ENCODE measurements around the gene SCIMP.
"Not testable (repeated sequence)": the region's sequence is repeated elsewhere in the genome, so short reads cannot be mapped to it uniquely, and the experiment has no call there.

The SCIMP gene

DNA sequence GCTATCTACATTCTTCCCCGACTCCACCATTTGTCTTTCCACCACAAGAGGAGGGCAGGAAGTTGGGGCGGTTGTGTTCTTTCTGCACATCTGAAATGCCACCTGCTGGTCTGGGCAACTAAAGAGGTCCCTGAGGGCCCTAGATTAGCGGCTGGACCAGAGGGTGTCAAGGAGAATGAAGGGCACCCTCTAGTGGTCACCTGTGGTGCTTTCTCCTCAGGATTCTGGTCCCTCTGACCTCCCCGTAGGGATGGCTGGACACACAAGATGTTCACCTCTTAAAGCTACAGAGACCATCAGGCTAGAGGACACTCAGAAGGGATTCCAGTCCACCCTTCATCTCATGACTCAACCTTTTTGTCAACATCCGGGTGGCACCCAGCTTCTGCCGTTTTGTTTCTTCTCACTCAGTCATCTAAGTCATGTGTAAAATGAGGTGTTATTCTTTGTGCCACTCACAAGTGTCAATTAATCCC, 2.9 kb upstream of the SCIMP start:
- Histone ChIP-seq H3K4me3 (ENCODE audit: severe bottlenecking) (no peak overlapping the region), H3K4me1 (ENCODE audit: insufficient read depth, poor library complexity, severe bottlenecking) (no peaks in the 10 kb centered on the region), H3K27ac (ENCODE audit: poor library complexity, severe bottlenecking) (no peak overlapping the region), H3K27me3 (ENCODE audit: insufficient read depth, poor library complexity, severe bottlenecking) (no peaks in the 10 kb centered on the region), H3K9me3 (ENCODE audit: severe bottlenecking) (no peaks in the 10 kb centered on the region), H3K36me3 (ENCODE audit: low read depth) (no peaks in the 10 kb centered on the region)
- DNase-seq (ENCODE audit: low spot score) (no peak), ATAC-seq (ENCODE audit: low read depth) (peak; percentile 46; the same call in 2 of the 3 replicates)
- TF ChIP-seq, protein P1, sequence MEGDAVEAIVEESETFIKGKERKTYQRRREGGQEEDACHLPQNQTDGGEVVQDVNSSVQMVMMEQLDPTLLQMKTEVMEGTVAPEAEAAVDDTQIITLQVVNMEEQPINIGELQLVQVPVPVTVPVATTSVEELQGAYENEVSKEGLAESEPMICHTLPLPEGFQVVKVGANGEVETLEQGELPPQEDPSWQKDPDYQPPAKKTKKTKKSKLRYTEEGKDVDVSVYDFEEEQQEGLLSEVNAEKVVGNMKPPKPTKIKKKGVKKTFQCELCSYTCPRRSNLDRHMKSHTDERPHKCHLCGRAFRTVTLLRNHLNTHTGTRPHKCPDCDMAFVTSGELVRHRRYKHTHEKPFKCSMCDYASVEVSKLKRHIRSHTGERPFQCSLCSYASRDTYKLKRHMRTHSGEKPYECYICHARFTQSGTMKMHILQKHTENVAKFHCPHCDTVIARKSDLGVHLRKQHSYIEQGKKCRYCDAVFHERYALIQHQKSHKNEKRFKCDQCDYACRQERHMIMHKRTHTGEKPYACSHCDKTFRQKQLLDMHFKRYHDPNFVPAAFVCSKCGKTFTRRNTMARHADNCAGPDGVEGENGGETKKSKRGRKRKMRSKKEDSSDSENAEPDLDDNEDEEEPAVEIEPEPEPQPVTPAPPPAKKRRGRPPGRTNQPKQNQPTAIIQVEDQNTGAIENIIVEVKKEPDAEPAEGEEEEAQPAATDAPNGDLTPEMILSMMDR (IDR thresholded peaks at IDR 0.05; ENCODE audit: poor library complexity, severe bottlenecking), result peak; percentile 48

DNA sequence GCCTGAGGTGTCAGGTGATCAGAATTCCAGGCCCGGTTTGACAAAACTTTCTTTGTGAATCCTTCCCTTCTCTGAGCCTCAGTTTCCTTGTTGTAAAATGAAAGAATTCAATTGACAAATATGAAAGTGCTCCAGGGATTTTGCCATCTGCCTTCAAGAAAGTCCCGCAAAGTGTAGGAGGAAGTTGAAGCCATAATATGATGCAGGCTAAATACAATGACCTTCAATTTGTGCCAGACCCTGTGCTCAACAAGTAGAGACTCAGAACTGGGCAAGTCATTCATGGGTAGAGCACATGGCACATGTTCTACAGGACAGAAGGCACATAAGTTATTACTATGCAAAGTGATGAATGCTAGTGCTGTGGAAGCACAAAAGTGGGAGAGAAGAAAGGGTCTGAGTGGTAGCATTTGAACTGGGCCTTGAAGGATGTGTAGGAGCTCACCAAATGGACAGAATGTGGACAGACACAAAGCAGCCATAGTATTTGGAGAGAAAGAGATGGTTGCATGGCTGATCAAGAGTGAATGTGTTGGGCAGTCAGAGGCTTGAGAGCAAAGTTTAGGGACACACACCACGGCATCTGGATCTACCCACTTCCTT, 2.4 kb upstream of the SCIMP start:
- Histone ChIP-seq H3K4me3 (ENCODE audit: severe bottlenecking) (no peak overlapping the region), H3K36me3 (ENCODE audit: low read depth) (no peaks in the 10 kb centered on the region), H3K4me1 (ENCODE audit: insufficient read depth, poor library complexity, severe bottlenecking) (no peaks in the 10 kb centered on the region), H3K27ac (ENCODE audit: poor library complexity, severe bottlenecking) (no peak overlapping the region), H3K9me3 (ENCODE audit: severe bottlenecking) (no peaks in the 10 kb centered on the region), H3K27me3 (ENCODE audit: insufficient read depth, poor library complexity, severe bottlenecking) (no peaks in the 10 kb centered on the region)
- TF ChIP-seq, protein P1 (IDR thresholded peaks at IDR 0.05; ENCODE audit: poor library complexity, severe bottlenecking), result no peak
- DNase-seq (ENCODE audit: low spot score), result no peak
- ATAC-seq (ENCODE audit: low read depth), result no peak

DNA sequence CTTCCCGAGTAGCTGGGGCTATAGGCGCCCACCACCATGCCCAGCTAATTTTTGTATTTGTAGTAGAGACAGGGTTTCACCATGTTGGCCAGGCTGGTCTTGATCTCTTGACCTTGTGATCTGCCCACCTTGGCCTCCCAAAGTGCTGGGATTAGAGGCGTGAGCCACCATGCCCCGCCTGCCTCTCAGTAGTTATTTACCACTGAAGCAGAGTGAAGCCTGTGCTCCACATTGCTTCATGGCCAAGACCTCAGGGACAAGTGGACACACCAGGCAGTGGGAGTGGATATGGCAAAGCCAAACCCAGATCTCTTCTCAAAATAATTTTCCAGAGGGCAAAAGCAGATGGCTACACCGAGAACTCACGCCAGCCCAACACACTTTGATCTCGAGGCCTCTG, 1.2 kb downstream of the SCIMP start:
- not testable (repeated sequence) for ATAC-seq (ENCODE audit: low read depth); H3K27ac ChIP-seq (ENCODE audit: poor library complexity, severe bottlenecking); H3K36me3 ChIP-seq (ENCODE audit: low read depth); H3K4me3 ChIP-seq (ENCODE audit: severe bottlenecking); H3K9me3 ChIP-seq (ENCODE audit: severe bottlenecking); H3K4me1 ChIP-seq (ENCODE audit: insufficient read depth, poor library complexity, severe bottlenecking); H3K27me3 ChIP-seq (ENCODE audit: insufficient read depth, poor library complexity, severe bottlenecking); DNase-seq (ENCODE audit: low spot score)

DNA sequence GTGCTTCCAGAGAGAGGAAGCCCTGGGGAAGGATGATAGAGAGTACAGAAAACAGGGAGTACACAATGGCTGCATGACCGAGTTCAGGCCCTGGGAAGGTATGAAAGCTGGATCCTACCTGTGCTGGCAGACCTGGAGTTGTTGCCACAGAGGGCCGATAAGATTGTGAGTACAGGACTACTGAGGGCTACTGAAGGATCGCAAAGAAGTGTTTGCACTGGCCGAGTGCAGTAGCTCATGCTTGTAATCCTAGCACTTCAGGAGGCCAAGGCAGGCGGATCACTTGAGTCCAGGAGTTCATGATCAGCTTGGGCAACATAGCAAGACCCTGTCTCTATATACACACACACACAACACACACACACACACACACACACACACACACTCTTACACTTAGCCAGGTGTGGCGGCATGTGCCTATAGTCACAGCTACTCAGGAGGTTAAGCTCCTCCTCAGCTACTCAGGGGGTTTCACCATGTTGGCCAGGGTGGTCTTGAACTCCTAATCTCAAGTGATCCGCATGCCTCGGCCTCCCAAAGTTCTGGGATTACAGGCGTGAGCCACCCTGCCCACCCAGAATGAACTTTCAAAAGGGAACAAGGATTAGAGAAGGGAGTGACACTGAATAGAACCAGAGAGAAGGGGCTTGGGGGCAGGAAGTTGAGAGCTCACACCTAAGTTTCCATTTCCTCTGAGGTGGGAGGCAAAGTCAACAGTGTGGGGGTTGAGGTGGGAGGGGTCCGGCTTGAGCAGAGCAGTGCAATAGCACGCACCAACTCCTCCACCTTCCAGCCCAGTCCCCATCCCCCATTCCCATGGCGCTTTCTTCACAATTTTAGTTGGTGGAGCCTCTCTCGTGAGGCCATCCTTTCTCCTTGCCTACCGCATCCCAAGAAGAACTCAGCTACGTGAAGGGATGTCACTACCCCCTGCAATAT, 7.5 kb downstream of the SCIMP start:
- H3K4me3 ChIP-seq (ENCODE audit: severe bottlenecking), result no peak overlapping the region
- no peak overlapping the region for H3K27ac ChIP-seq (ENCODE audit: poor library complexity, severe bottlenecking)
- TF ChIP-seq, protein P1 (IDR thresholded peaks at IDR 0.05; ENCODE audit: poor library complexity, severe bottlenecking), result no peak
- ATAC-seq (ENCODE audit: low read depth), result no peak
- no peaks in the 10 kb centered on the region for H3K9me3 ChIP-seq (ENCODE audit: severe bottlenecking)
- no peaks in the 10 kb centered on the region for H3K4me1 ChIP-seq (ENCODE audit: insufficient read depth, poor library complexity, severe bottlenecking)
- no peaks in the 10 kb centered on the region for H3K27me3 ChIP-seq (ENCODE audit: insufficient read depth, poor library complexity, severe bottlenecking)
- no peak for DNase-seq (ENCODE audit: low spot score)
- no peaks in the 10 kb centered on the region for H3K36me3 ChIP-seq (ENCODE audit: low read depth)

DNA sequence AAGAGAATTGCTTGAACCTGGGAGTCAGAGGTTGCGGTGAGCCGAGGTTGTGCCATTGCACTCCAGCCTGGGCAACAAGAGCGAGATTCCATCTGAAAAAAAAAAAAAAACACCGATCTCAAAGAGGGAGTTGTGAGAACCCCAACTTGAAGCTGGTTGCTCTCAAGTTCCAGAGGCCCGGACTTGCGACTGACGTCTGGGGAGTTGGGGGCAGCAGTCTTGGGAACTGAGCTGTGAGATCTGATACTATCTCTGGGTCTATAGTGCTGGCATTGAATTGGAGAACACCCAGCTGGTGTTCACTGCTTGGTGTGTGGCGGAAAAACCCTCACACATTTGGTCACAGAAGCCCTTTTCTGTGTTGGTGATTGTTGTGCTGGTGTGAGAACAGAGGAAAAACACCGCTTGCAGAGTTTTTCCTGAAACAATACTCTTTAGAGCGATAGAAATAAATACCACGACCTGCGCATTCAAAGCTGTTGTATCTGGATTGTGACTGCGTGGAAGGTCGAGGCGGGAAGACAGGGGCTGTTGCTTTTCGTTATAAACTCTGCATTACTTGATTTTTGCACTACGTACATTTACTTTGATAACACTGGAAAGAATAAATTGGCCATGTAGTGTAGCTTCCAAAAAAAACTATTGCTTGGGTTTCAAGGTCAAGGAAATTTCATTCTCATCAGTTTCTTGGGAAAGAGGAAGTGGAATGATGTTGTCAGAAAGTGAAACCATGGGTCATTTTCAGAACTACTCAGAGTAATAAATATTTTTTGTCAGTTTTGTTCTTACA, 8.8 kb downstream of the SCIMP start:
- TF ChIP-seq, protein P1 (IDR thresholded peaks at IDR 0.05; ENCODE audit: poor library complexity, severe bottlenecking), result no peak
- no peaks in the 10 kb centered on the region for H3K27me3 ChIP-seq (ENCODE audit: insufficient read depth, poor library complexity, severe bottlenecking)
- no peaks in the 10 kb centered on the region for H3K36me3 ChIP-seq (ENCODE audit: low read depth)
- no peaks in the 10 kb centered on the region for H3K9me3 ChIP-seq (ENCODE audit: severe bottlenecking)
- ATAC-seq (ENCODE audit: low read depth), result no peak
- no peaks in the 10 kb centered on the region for H3K4me1 ChIP-seq (ENCODE audit: insufficient read depth, poor library complexity, severe bottlenecking)
- H3K4me3 ChIP-seq (ENCODE audit: severe bottlenecking), result no peak overlapping the region
- H3K27ac ChIP-seq (ENCODE audit: poor library complexity, severe bottlenecking), result no peak overlapping the region
- no peak for DNase-seq (ENCODE audit: low spot score)

DNA sequence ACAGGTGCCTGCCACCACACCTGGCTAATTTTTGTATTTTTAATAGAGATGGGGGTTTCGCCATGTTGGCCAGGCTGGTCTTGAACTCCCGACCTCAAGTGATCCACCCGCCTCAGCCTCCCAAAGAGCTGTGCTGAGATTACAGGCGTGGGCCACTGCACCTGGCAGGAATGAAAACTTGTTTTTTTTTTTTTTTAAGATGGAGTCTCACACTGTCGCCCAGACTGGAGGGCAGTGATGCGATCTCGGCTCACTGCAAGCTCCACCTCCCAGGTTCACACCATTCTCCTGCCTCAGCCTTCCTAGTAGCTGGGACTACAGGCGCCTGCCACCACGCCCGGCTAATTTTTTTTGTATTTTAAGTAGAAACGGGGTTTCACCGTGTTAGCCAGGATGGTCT, 12.7 kb downstream of the SCIMP start:
- not testable (repeated sequence) for ATAC-seq (ENCODE audit: low read depth); DNase-seq (ENCODE audit: low spot score); H3K9me3 ChIP-seq (ENCODE audit: severe bottlenecking); H3K36me3 ChIP-seq (ENCODE audit: low read depth); H3K27me3 ChIP-seq (ENCODE audit: insufficient read depth, poor library complexity, severe bottlenecking); H3K27ac ChIP-seq (ENCODE audit: poor library complexity, severe bottlenecking); H3K4me1 ChIP-seq (ENCODE audit: insufficient read depth, poor library complexity, severe bottlenecking); H3K4me3 ChIP-seq (ENCODE audit: severe bottlenecking)

Data from RWPE2 (cell line).